H1 (cell line): ENCODE data around the gene ADCY2. TPM values are rescaled to one million over a fixed set of nuclear protein-coding genes. Genes with fewer than 3 reads are reported as not detected.

ENCODE experiments used
- CTCF ChIA-PET: fragments of 300-600 bp; sonication (Branson Sonifier 250); formaldehyde crosslinking; loops from one replicate; lab custom pipeline; 2021; ENCODE audit not compliant: partially characterized antibody; lab: Charles Lee
- POLR2A ChIA-PET: fragments of 300-600 bp; sonication (Branson Sonifier 250); formaldehyde crosslinking; loops from one replicate; lab custom pipeline; 2021; ENCODE audit warnings: inconsistent platforms; ENCODE audit not compliant: partially characterized antibody; lab: Charles Lee
- DNase-seq, 2 experiments: peaks; one replicate each; pipeline versions ENCODE4 v3.0.0 to v3.0.0-alpha.2; 2010 to 2022; ENCODE audit warnings: low spot score in 2 of 2, low read depth in 1 of 2, mixed read lengths in 1 of 2
- FAIRE-seq: peaks from 2 replicates; lab custom pipeline; 2011; peaks lifted over from hg19 to GRCh38; lab: Jason Lieb, UNC
- H2AFZ ChIP-seq: 2 replicates; pipeline ENCODE4 v1.8.1; 2012; ENCODE audit warnings: low read length, inconsistent platforms
- H2AK5ac ChIP-seq: 2 replicates; pipeline ENCODE4 v1.6.1; 2013; ENCODE audit warnings: low read depth, low read length
- H2BK120ac ChIP-seq: replicated peaks from 2 replicates; pipeline ENCODE3; 2013; ENCODE audit warnings: low read depth, low read length, inconsistent platforms
- H2BK12ac ChIP-seq: 2 replicates; pipeline ENCODE4 v1.6.1; 2013; ENCODE audit warnings: low read depth, low read length
- H2BK15ac ChIP-seq: 2 replicates; pipeline ENCODE4 v1.6.1; 2013; ENCODE audit warnings: low read length
- H2BK20ac ChIP-seq: 2 replicates; pipeline ENCODE4 v1.6.1; 2013; ENCODE audit warnings: low read length
- H2BK5ac ChIP-seq: 2 replicates; pipeline ENCODE4 v1.6.1; 2013; ENCODE audit warnings: low read depth, low read length
- H3K14ac ChIP-seq: 2 replicates; pipeline ENCODE4 v1.6.1; 2013; ENCODE audit warnings: inconsistent platforms; ENCODE audit not compliant: insufficient read length
- H3K18ac ChIP-seq: 2 replicates; pipeline ENCODE4 v1.6.1; 2013; ENCODE audit warnings: low read length; ENCODE audit errors: extremely low read depth
- H3K23ac ChIP-seq: 2 replicates; pipeline ENCODE4 v1.6.1; 2013; ENCODE audit warnings: inconsistent platforms; ENCODE audit not compliant: insufficient read length
- H3K23me2 ChIP-seq: 2 replicates; pipeline ENCODE4 v1.6.1; 2013; ENCODE audit warnings: low read depth, low read length
- H3K27ac ChIP-seq: 2 replicates; pipeline ENCODE4 v1.6.1; 2011; ENCODE audit warnings: low read depth, low read length, inconsistent platforms
- H3K27me3 ChIP-seq, 4 experiments: replicated peaks in 1 of 4; 1 replicate in 1 of 4; 2 replicates in 3 of 4; pipeline versions ENCODE4 v1.6.1 to v1.8.1; 2011 to 2013; ENCODE audit warnings: low read length in 3 of 4, mild to moderate bottlenecking in 3 of 4, inconsistent platforms in 2 of 4, mixed read lengths in 2 of 4, moderate library complexity in 1 of 4; ENCODE audit not compliant: control insufficient read depth in 3 of 4, insufficient read depth in 3 of 4; ENCODE audit errors: extremely low read depth in 1 of 4
- H3K36me3 ChIP-seq, 4 experiments: 2 replicates each; pipeline versions ENCODE4 v1.6.1 to v1.8.1; 2011 to 2013; ENCODE audit warnings: mild to moderate bottlenecking in 4 of 4, low read length in 3 of 4, moderate library complexity in 2 of 4, control low read depth in 1 of 4, inconsistent platforms in 1 of 4; ENCODE audit not compliant: insufficient read depth in 4 of 4, control insufficient read depth in 2 of 4
- H3K4ac ChIP-seq: replicated peaks from 2 replicates; pipeline ENCODE3; 2013; ENCODE audit warnings: low read length, low read depth, mixed read lengths, inconsistent platforms; ENCODE audit not compliant: insufficient read length
- H3K4me1 ChIP-seq, 4 experiments: replicated peaks in 1 of 4; 1 replicate in 1 of 4; 2 replicates in 3 of 4; pipeline versions ENCODE4 v1.6.1 to v1.8.1; 2011 to 2013; ENCODE audit warnings: low read length in 3 of 4, inconsistent platforms in 2 of 4, mixed read lengths in 1 of 4; ENCODE audit not compliant: insufficient read depth in 4 of 4, control insufficient read depth in 3 of 4
- H3K4me2 ChIP-seq, 2 experiments: 2 replicates each; pipeline versions ENCODE4 v1.6.1 to v1.8.1; 2011 to 2013; ENCODE audit warnings: low read depth in 2 of 2, low read length in 2 of 2, control low read depth in 1 of 2, inconsistent platforms in 1 of 2, mild to moderate bottlenecking in 1 of 2; ENCODE audit not compliant: insufficient read depth in 1 of 2
- H3K4me3 ChIP-seq, 4 experiments: fragments of 200-600, 300-600 bp in 1 of 4; sonication (generic), shearing (Covaris generic), sonication (Bioruptor Twin) in 1 of 4; 2 replicates each; pipeline versions ENCODE4 v1.5.1 to v1.8.1; 2011 to 2016; ENCODE audit warnings: low read length in 4 of 4, low read depth in 3 of 4, control low read depth in 2 of 4, inconsistent platforms in 2 of 4, mild to moderate bottlenecking in 2 of 4, mixed read lengths in 1 of 4, moderate library complexity in 1 of 4; ENCODE audit not compliant: insufficient read depth in 2 of 4; ENCODE audit errors: extremely low read depth in 1 of 4
- H3K56ac ChIP-seq: replicated peaks from 2 replicates; pipeline ENCODE3; 2013; ENCODE audit warnings: low read depth, mild to moderate bottlenecking, mixed read lengths, low read length, inconsistent platforms; ENCODE audit not compliant: insufficient read length
- H3K79me1 ChIP-seq: 2 replicates; pipeline ENCODE4 v1.6.1; 2013; ENCODE audit warnings: low read depth, low read length, control low read depth
- H3K79me2 ChIP-seq, 2 experiments: 2 replicates each; pipeline versions ENCODE4 v1.6.1 to v1.8.1; 2012 to 2013; ENCODE audit warnings: low read length in 2 of 2, mild to moderate bottlenecking in 2 of 2, inconsistent platforms in 1 of 2; ENCODE audit not compliant: insufficient read depth in 2 of 2, control insufficient read depth in 1 of 2
- H3K9ac ChIP-seq, 4 experiments: replicated peaks in 1 of 4; 1 replicate in 1 of 4; 2 replicates in 3 of 4; pipeline versions ENCODE4 v1.6.1 to v1.8.1; 2011 to 2013; ENCODE audit warnings: low read depth in 3 of 4, low read length in 3 of 4, control low read depth in 2 of 4, mild to moderate bottlenecking in 2 of 4, moderate library complexity in 2 of 4, inconsistent platforms in 1 of 4; ENCODE audit errors: extremely low read depth in 1 of 4
- H3K9me3 ChIP-seq, 2 experiments: 2 replicates each; pipeline versions ENCODE4 v1.6.1 to v1.8.1; 2012 to 2013; ENCODE audit warnings: mild to moderate bottlenecking in 2 of 2, moderate library complexity in 2 of 2, control low read depth in 1 of 2, inconsistent platforms in 1 of 2, low read depth in 1 of 2, low read length in 1 of 2, mixed read lengths in 1 of 2; ENCODE audit not compliant: insufficient read depth in 2 of 2
- H4K20me1 ChIP-seq, 2 experiments: replicated peaks in 1 of 2; 2 replicates each; pipeline versions ENCODE3 to v1.8.1; 2011 to 2013; ENCODE audit warnings: inconsistent platforms in 2 of 2, low read length in 2 of 2, mild to moderate bottlenecking in 1 of 2; ENCODE audit not compliant: insufficient read depth in 2 of 2, control insufficient read depth in 1 of 2
- H4K5ac ChIP-seq: 2 replicates; pipeline ENCODE4 v1.6.1; 2013; ENCODE audit warnings: low read length, low read depth, mixed read lengths, inconsistent platforms; ENCODE audit not compliant: insufficient read length
- H4K8ac ChIP-seq: 2 replicates; pipeline ENCODE4 v1.8.0; 2013; ENCODE audit warnings: mild to moderate bottlenecking, moderate library complexity, low read length, inconsistent platforms; ENCODE audit not compliant: insufficient read depth; ENCODE audit errors: extremely low read depth
- H4K91ac ChIP-seq: replicated peaks from 2 replicates; pipeline ENCODE3; 2013; ENCODE audit warnings: low read length, mixed read lengths, inconsistent platforms; ENCODE audit not compliant: insufficient read length
- ASH2L ChIP-seq: fragments of 200-600, 300-600 bp; sonication (generic); IDR thresholded peaks from one replicate; pipeline ENCODE4 v1.7.1; 2017; ENCODE audit warnings: low read length
- BACH1 ChIP-seq: IDR thresholded peaks from 2 replicates; pipeline ENCODE4 v1.6.1; 2012; ENCODE audit warnings: low read length, improper control_type of control experiment
- CBX5 ChIP-seq: fragments of 300-800, 300-1000 bp; sonication (generic); IDR thresholded peaks from 2 replicates; pipeline ENCODE4 v1.7.1; 2016; ENCODE audit warnings: antibody characterized with exemption, low read length, low read depth
- CHD2 ChIP-seq: IDR thresholded peaks from 2 replicates; pipeline ENCODE4 v1.6.1; 2012; ENCODE audit warnings: low read length, improper control_type of control experiment
- CREB1 ChIP-seq: IDR thresholded peaks from 2 replicates; pipeline ENCODE4 v1.6.1; 2012; ENCODE audit warnings: inconsistent platforms
- EZH2 ChIP-seq: fragments of 200-600 bp; sonication (generic); IDR thresholded peaks from 2 replicates; pipeline ENCODE4 v1.7.1; 2012; ENCODE audit warnings: low read depth, mild to moderate bottlenecking, moderate library complexity, low read length, inconsistent platforms; ENCODE audit not compliant: severe bottlenecking
- FOSL1 ChIP-seq: IDR thresholded peaks from 2 replicates; pipeline ENCODE4 v1.6.1; 2011; ENCODE audit warnings: mild to moderate bottlenecking, low read depth, low read length, moderate library complexity; ENCODE audit not compliant: insufficient read depth
- GABPA ChIP-seq: IDR thresholded peaks from 2 replicates; pipeline ENCODE4 v1.6.1; 2011; ENCODE audit warnings: mild to moderate bottlenecking, low read length, moderate library complexity, borderline replicate concordance; ENCODE audit not compliant: insufficient read depth
- GTF2F1 ChIP-seq: IDR thresholded peaks from 2 replicates; pipeline ENCODE4 v1.6.1; 2012; ENCODE audit warnings: low read depth, low read length, improper control_type of control experiment, borderline replicate concordance
- KDM5A ChIP-seq: fragments of 200-600 bp; IDR thresholded peaks from 2 replicates; pipeline ENCODE4 v1.7.1; 2012; ENCODE audit warnings: mild to moderate bottlenecking, low read length, inconsistent platforms, mixed read lengths
- POLR2AphosphoS5 ChIP-seq: IDR thresholded peaks from 2 replicates; pipeline ENCODE4 v1.6.1; 2011; ENCODE audit warnings: low read depth, low read length
- SIN3A ChIP-seq, 2 experiments: IDR thresholded peaks in 1 of 2; conservative IDR thresholded peaks in 1 of 2; 2 replicates each; pipeline ENCODE4 v1.6.1; 2011 to 2012; ENCODE audit warnings: low read length in 2 of 2, improper control_type of control experiment in 1 of 2, low read depth in 1 of 2, mild to moderate bottlenecking in 1 of 2
- SIX5 ChIP-seq: IDR thresholded peaks from 2 replicates; pipeline ENCODE4 v1.6.1; 2011; ENCODE audit warnings: mild to moderate bottlenecking, low read depth, low read length
- WGBS, 2 experiments: shearing (Covaris generic) in 1 of 2; methylation state at CpG; one replicate each; pipeline versions ENCODE4 v1.1.6 to v1.1.7; 2013 to 2015; ENCODE audit warnings: low lambda C conversion rate in 2 of 2, mixed read lengths in 2 of 2, inconsistent platforms in 1 of 2, low coverage in 1 of 2, missing lambda C conversion rate in 1 of 2; ENCODE audit not compliant: insufficient replicate concordance in 2 of 2, insufficient coverage in 1 of 2, insufficient read length in 1 of 2; ENCODE audit errors: extremely low coverage in 1 of 2, missing lambda C conversion rate in 1 of 2; 5-methylcytosine and 5-hydroxymethylcytosine counted together
- polyA plus RNA-seq, 7 experiments: library from polyadenylated mRNA; depleted of rRNA in 3 of 7; stranded (reverse) in 5 of 7; unstranded in 2 of 7; fragments of >200 nt in 5 of 7; fragments of 200-250 nt in 2 of 7; gene quantifications; 1 replicate in 5 of 7; 2 replicates in 1 of 7; 4 replicates in 1 of 7; pipeline versions ENCODE4 v1.2.1 to v1.2.3, GENCODE V29; 2011 to 2013; ENCODE audit warnings: missing spikeins in 2 of 7, mixed read lengths in 2 of 7
- total RNA-seq: library from RNA; stranded (reverse); fragmentation: NEBNext Ultra II Directional; extraction: Animal tissue kit (Norgen Biotek cat#: 25700); gene quantifications from 2 replicates; pipeline ENCODE4 v1.2.1, GENCODE V29; 2021

Gene ADCY2
- total and polyA plus RNA-seq, 2 of the 8 experiments (the other 6 are each of a cell fraction or from before 2014, with no cell fraction given): 35.8 to 122 TPM

DNA sequence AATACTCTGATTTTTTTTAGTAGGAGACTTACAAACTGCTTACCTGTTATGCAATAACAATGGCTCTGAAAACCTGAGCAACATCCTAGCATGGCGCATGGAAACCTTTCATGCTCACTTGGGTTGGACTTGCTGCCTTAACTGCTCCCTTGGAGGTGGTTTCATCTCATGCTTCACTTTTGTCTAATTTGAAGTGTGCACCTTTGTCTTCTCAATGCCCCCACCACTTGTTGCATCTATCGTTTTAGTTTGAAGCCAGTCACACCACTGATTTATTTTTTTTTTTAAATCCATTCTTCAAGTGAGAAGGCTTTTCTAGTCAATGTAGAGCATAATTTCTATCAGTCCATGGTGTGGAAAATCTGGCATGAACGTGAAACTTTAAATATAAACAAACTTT is 391.8 kb downstream of the ADCY2 start:
- Histone ChIP-seq H2AK5ac (no peak overlapping the region), H3K27ac (no peak overlapping the region), H3K9me3 (no peaks in the 10 kb centered on the region), H3K23me2 (no peaks in the 10 kb centered on the region; the same call in 1 of the 2 replicates), H3K27me3 (no peaks in the 10 kb centered on the region), H3K14ac (no peak overlapping the region), H4K91ac (no peak overlapping the region), H3K36me3 (peaks cover 0 to 3% (median 1%) of the 10 kb centered on the region in 4 experiments; a peak in 5 of 8 replicates), H3K79me1 (no peaks in the 10 kb centered on the region; the same call in 1 of the 2 replicates), H4K8ac (no peak overlapping the region), H2BK120ac (no peak overlapping the region), H4K20me1 (no peaks in the 10 kb centered on the region), H3K56ac (no peak overlapping the region), H3K4me1 (peaks cover 0 to 12% (median 6%) of the 10 kb centered on the region in 4 experiments; a peak in 6 of 7 replicates), H3K18ac (no peak overlapping the region), H2BK12ac (no peak overlapping the region), H3K4me2 (no peak overlapping the region), H2AFZ (no peak overlapping the region), H3K4me3 (no peak overlapping the region), H3K79me2 (no peaks in the 10 kb centered on the region), H3K9ac (no peak overlapping the region), H2BK5ac (no peak overlapping the region), H3K4ac (no peak overlapping the region), H2BK15ac (no peak overlapping the region), H4K5ac (no peak overlapping the region), H3K23ac (no peak overlapping the region), H2BK20ac (no peak overlapping the region)
- no peak for DNase-seq
- WGBS, 2 experiments: 95% methylated on average over 3 of the region's 3 CpGs; no CpG with 5 or more reads in 1 of the 2 experiments
- no peak for FAIRE-seq
- ChIA-PET CTCF (no interaction called here), POLR2A (no interaction called here)
- TF ChIP-seq ASH2L (no peak), CREB1 (no peak), EZH2 (no peak), FOSL1 (no peak), GABPA (no peak), SIN3A (conservative IDR thresholded peaks at IDR 0.05 in 1 of 2, IDR thresholded peaks at IDR 0.05 in 1 of 2; ENCODE audit: low read depth in 1 of 2, low read length in 2 of 2) (no peak), KDM5A (no peak), BACH1 (no peak), CHD2 (no peak), CBX5 (no peak), SIX5 (no peak), POLR2AphosphoS5 (no peak), GTF2F1 (no peak)
